IMR-90 (cell line): ENCODE data around the gene GRK5. TPM values are rescaled to one million over a fixed set of nuclear protein-coding genes. Genes with fewer than 3 reads are reported as not detected.

Experiments used
- ATAC-seq: fragments of 200-7000 bp; cut with Tn5 transposase; 2 replicates; pipeline ENCODE4 v1.9.1; 2020; ENCODE audit warnings: low read depth, mild to moderate bottlenecking, moderate library complexity
- BruUV-seq: library from RNA; stranded (reverse); fragments of 400-500 nt; replicated peaks from 2 replicates; lab custom pipeline; 2021; lab: Mats Ljungman, UMichigan
- CTCF ChIA-PET: fragments of 300-600 bp; formaldehyde crosslinking; extraction: SDS; loops from one replicate; lab custom pipeline; 2021; ENCODE audit warnings: antibody characterized with exemption; lab: Yijun Ruan, JAX
- POLR2A ChIA-PET: fragments of 300-600 bp; sonication (Branson Sonifier 250); formaldehyde crosslinking; loops from one replicate; lab custom pipeline; 2022; ENCODE audit warnings: antibody characterized with exemption; ENCODE audit not compliant: unreplicated experiment; lab: Charles Lee
- DNase-seq: peaks from one replicate; pipeline ENCODE4 v3.0.0; 2013
- H2AFZ ChIP-seq: replicated peaks from 2 replicates; pipeline ENCODE3; 2013; ENCODE audit warnings: low read length, mild to moderate bottlenecking; ENCODE audit not compliant: poor library complexity
- H2AK5ac ChIP-seq: 2 replicates; pipeline ENCODE4 v1.6.1; 2013; ENCODE audit warnings: low read depth, low read length, inconsistent platforms
- H2AK9ac ChIP-seq: replicated peaks from 2 replicates; pipeline ENCODE3; 2013; ENCODE audit warnings: mild to moderate bottlenecking, low read depth, low read length, moderate library complexity; ENCODE audit not compliant: poor library complexity
- H2BK120ac ChIP-seq: 2 replicates; pipeline ENCODE4 v1.6.1; 2013; ENCODE audit warnings: low read depth, low read length, inconsistent platforms
- H2BK15ac ChIP-seq: 3 replicates; pipeline ENCODE4 v1.6.1; 2013; ENCODE audit warnings: low read depth, low read length, inconsistent platforms
- H2BK20ac ChIP-seq: 2 replicates; pipeline ENCODE4 v1.6.1; 2013; ENCODE audit warnings: low read depth, mild to moderate bottlenecking, inconsistent platforms, low read length, moderate library complexity
- H2BK5ac ChIP-seq: 2 replicates; pipeline ENCODE4 v1.6.1; 2013; ENCODE audit warnings: mild to moderate bottlenecking, low read depth, low read length, inconsistent platforms; ENCODE audit not compliant: poor library complexity, severe bottlenecking
- H3K14ac ChIP-seq: replicated peaks from 2 replicates; pipeline ENCODE4 v1.6.1; 2013; ENCODE audit warnings: low read depth, low read length, inconsistent platforms
- H3K18ac ChIP-seq: 2 replicates; pipeline ENCODE4 v1.6.1; 2013; ENCODE audit warnings: low read depth, low read length, control low read depth
- H3K23ac ChIP-seq: 2 replicates; pipeline ENCODE4 v1.6.1; 2013; ENCODE audit warnings: low read depth, low read length, inconsistent platforms
- H3K27ac ChIP-seq: 2 replicates; pipeline ENCODE4 v1.5.1; 2013; ENCODE audit warnings: mild to moderate bottlenecking, control low read depth, low read length; ENCODE audit not compliant: insufficient read depth
- H3K27me3 ChIP-seq: 2 replicates; pipeline ENCODE4 v1.6.1; 2013; ENCODE audit warnings: low read length; ENCODE audit not compliant: control insufficient read depth, insufficient read depth
- H3K36me3 ChIP-seq: 2 replicates; pipeline ENCODE4 v1.6.1; 2013; ENCODE audit warnings: low read length, mixed read lengths; ENCODE audit not compliant: control insufficient read depth, insufficient read depth
- H3K4ac ChIP-seq: 2 replicates; pipeline ENCODE4 v1.6.1; 2013; ENCODE audit warnings: low read depth, low read length, inconsistent platforms
- H3K4me1 ChIP-seq: 2 replicates; pipeline ENCODE4 v1.6.1; 2013; ENCODE audit warnings: low read length, mixed read lengths; ENCODE audit not compliant: control insufficient read depth, insufficient read depth
- H3K4me2 ChIP-seq: 2 replicates; pipeline ENCODE4 v1.6.1; 2013; ENCODE audit warnings: low read depth, mild to moderate bottlenecking, control low read depth, low read length, moderate library complexity
- H3K4me3 ChIP-seq: 2 replicates; pipeline ENCODE4 v1.5.1; 2013; ENCODE audit warnings: low read depth, mild to moderate bottlenecking, control low read depth, low read length, moderate library complexity; ENCODE audit not compliant: insufficient read depth
- H3K56ac ChIP-seq: 2 replicates; pipeline ENCODE4 v1.6.1; 2013; ENCODE audit warnings: low read length, inconsistent platforms; ENCODE audit not compliant: insufficient read depth; ENCODE audit errors: extremely low read depth
- H3K79me1 ChIP-seq, 2 experiments: 2 replicates each; pipeline ENCODE4 v1.6.1; 2013; ENCODE audit warnings: low read length in 2 of 2, inconsistent platforms in 1 of 2, low read depth in 1 of 2
- H3K9ac ChIP-seq: 2 replicates; pipeline ENCODE4 v1.6.1; 2013; ENCODE audit warnings: low read depth, low read length, control low read depth
- H3K9me1 ChIP-seq: 2 replicates; pipeline ENCODE4 v1.6.1; 2013; ENCODE audit warnings: low read length, inconsistent platforms; ENCODE audit not compliant: insufficient read depth
- H3K9me3 ChIP-seq: 2 replicates; pipeline ENCODE4 v1.6.1; 2013; ENCODE audit warnings: low read length; ENCODE audit not compliant: control insufficient read depth, insufficient read depth
- H4K20me1 ChIP-seq: 2 replicates; pipeline ENCODE4 v1.6.1; 2013; ENCODE audit warnings: low read length, inconsistent platforms; ENCODE audit not compliant: insufficient read depth
- H4K5ac ChIP-seq: 2 replicates; pipeline ENCODE4 v1.6.1; 2013; ENCODE audit warnings: mild to moderate bottlenecking, low read depth, low read length, control low read depth
- H4K8ac ChIP-seq, 2 experiments: 2 replicates each; pipeline ENCODE4 v1.6.1; 2013; ENCODE audit warnings: low read depth in 2 of 2, low read length in 2 of 2, control low read depth in 1 of 2, inconsistent platforms in 1 of 2
- H4K91ac ChIP-seq: 2 replicates; pipeline ENCODE4 v1.6.1; 2013; ENCODE audit warnings: low read depth, low read length, inconsistent platforms; ENCODE audit not compliant: insufficient read depth
- CEBPB ChIP-seq: IDR thresholded peaks from 2 replicates; pipeline ENCODE4 v1.6.1; 2012; ENCODE audit warnings: low read depth, low read length, improper control_type of control experiment
- CTCF ChIP-seq: conservative IDR thresholded peaks from 2 replicates; pipeline ENCODE4 v1.5.1; 2012; ENCODE audit warnings: mild to moderate bottlenecking, low read depth, low read length, improper control_type of control experiment
- MAFK ChIP-seq: IDR thresholded peaks from 2 replicates; pipeline ENCODE4 v1.6.1; 2012; ENCODE audit warnings: low read depth, low read length, improper control_type of control experiment
- MXI1 ChIP-seq: IDR thresholded peaks from 2 replicates; pipeline ENCODE4 v1.6.1; 2012; ENCODE audit warnings: low read depth, mild to moderate bottlenecking, low read length, moderate library complexity, borderline replicate concordance
- RCOR1 ChIP-seq: IDR thresholded peaks from 2 replicates; pipeline ENCODE4 v1.6.1; 2012; ENCODE audit warnings: mild to moderate bottlenecking, low read length, improper control_type of control experiment; ENCODE audit not compliant: insufficient replicate concordance
- WGBS, 2 experiments: methylation state at CpG; one replicate each; pipeline versions ENCODE4 v1.1.5 to v1.1.7; 2013; ENCODE audit warnings: missing lambda C conversion rate in 2 of 2; ENCODE audit not compliant: insufficient read length in 1 of 2; ENCODE audit errors: extremely low coverage in 2 of 2; 5-methylcytosine and 5-hydroxymethylcytosine counted together
- dilution Hi-C: fragments of 300-500 bp; cut with HindIII; formaldehyde crosslinking; loops from one replicate; pipeline ENCODE4 v1.14.3; 2018; ENCODE audit warnings: low sequenced_read_pairs; ENCODE audit not compliant: unreplicated experiment
- in situ Hi-C: fragments of 300-500 bp; cut with MboI; formaldehyde crosslinking; loops from 3 replicates; pipeline ENCODE4 v1.14.3; 2019; ENCODE audit warnings: low sequenced_read_pairs, inconsistent platforms, mixed read lengths
- intact Hi-C: fragments of 100-400 bp; cut with micrococcal nuclease; formaldehyde crosslinking; loops from 2 replicates; pipeline ENCODE4 v1.10.0; 2022
- polyA plus RNA-seq, 3 experiments: library from polyadenylated mRNA; depleted of rRNA; stranded (reverse); fragments of >200 nt; gene quantifications; 2 replicates each; pipeline ENCODE4 v1.2.3, GENCODE V29; 2012; ENCODE audit warnings: low replicate concordance in 1 of 3
- total RNA-seq: library from RNA; depleted of rRNA; stranded (reverse); fragments of >200 nt; gene quantifications from 2 replicates; pipeline ENCODE4 v1.2.3, GENCODE V29; 2012
- TF ChIP-seq, protein P1 (sequence below): fragments of 150-350 bp; IDR thresholded peaks from 2 replicates; pipeline ENCODE4 v1.6.1; 2017; ENCODE audit warnings: mild to moderate bottlenecking, antibody characterized with exemption, low read length, low read depth
- TF ChIP-seq, protein P2 (sequence below): fragments of 150-350 bp; IDR thresholded peaks from 2 replicates; pipeline ENCODE4 v1.6.1; 2016; ENCODE audit warnings: low read depth, mild to moderate bottlenecking, low read length, moderate library complexity, borderline replicate concordance

The GRK5 gene
- total and polyA plus RNA-seq, 2 of the 4 experiments (the other 2 are of a cell fraction) = 12.9 to 16.3 TPM

DNA sequence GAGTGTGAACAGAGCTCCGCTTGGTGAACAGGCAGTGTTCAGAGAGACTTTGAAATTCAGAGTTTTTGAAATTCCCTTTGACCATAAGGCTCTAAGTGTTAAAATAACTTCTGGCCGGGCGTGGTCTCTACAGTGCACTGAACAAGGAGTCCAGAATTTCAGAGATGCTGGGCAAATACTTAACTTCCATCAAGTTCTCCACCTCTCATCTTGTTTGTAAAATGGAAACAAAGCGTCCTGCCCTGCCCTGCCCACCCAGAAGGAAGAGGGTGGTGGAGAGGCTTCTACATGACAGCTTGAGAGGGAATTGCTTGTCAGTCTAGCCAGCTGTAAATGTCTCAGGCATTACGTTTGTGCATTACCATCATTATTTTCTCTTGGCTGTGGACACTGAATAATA is 232.6 kb downstream of the GRK5 start:
- Histone ChIP-seq H3K79me1 (peaks cover 3 to 4% of the 10 kb centered on the region in 2 experiments; a peak in 2 of 4 replicates), H3K4me1 (peaks cover 5% of the 10 kb centered on the region; the same call in 1 of the 2 replicates), H3K27me3 (no peaks in the 10 kb centered on the region), H3K14ac (no peak overlapping the region), H3K36me3 (peaks cover 77% of the 10 kb centered on the region), H4K8ac (no peak overlapping the region), H3K9me3 (no peaks in the 10 kb centered on the region), H3K4me3 (no peak overlapping the region), H3K4me2 (no peak overlapping the region), H4K20me1 (peaks cover 4% of the 10 kb centered on the region), H3K9ac (no peak overlapping the region), H3K23ac (no peak overlapping the region), H3K18ac (no peak overlapping the region), H2AK5ac (no peak overlapping the region), H2BK5ac (no peak overlapping the region), H4K91ac (no peak overlapping the region), H2BK120ac (no peak overlapping the region), H2AK9ac (no peak overlapping the region), H3K56ac (no peak overlapping the region), H3K27ac (no peak overlapping the region), H2BK20ac (no peak overlapping the region), H2BK15ac (no peak overlapping the region), H2AFZ (no peak overlapping the region), H3K4ac (no peak overlapping the region), H4K5ac (no peak overlapping the region), H3K9me1 (peaks cover 13% of the 10 kb centered on the region; the same call in 1 of the 2 replicates)
- ChIA-PET CTCF (no interaction called here), POLR2A (no interaction called here)
- DNase-seq = no peak
- TF ChIP-seq, protein P1, sequence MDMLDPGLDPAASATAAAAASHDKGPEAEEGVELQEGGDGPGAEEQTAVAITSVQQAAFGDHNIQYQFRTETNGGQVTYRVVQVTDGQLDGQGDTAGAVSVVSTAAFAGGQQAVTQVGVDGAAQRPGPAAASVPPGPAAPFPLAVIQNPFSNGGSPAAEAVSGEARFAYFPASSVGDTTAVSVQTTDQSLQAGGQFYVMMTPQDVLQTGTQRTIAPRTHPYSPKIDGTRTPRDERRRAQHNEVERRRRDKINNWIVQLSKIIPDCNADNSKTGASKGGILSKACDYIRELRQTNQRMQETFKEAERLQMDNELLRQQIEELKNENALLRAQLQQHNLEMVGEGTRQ = no peak
- TF ChIP-seq RCOR1 (no peak), CEBPB (no peak), CTCF (no peak), MXI1 (no peak), MAFK (no peak)
- TF ChIP-seq, protein P2, sequence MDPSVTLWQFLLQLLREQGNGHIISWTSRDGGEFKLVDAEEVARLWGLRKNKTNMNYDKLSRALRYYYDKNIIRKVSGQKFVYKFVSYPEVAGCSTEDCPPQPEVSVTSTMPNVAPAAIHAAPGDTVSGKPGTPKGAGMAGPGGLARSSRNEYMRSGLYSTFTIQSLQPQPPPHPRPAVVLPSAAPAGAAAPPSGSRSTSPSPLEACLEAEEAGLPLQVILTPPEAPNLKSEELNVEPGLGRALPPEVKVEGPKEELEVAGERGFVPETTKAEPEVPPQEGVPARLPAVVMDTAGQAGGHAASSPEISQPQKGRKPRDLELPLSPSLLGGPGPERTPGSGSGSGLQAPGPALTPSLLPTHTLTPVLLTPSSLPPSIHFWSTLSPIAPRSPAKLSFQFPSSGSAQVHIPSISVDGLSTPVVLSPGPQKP = no peak
- dilution Hi-C loops (no loop called here), intact Hi-C loops (no loop called here), in situ Hi-C loops (no loop called here)
- WGBS, 2 experiments = 100% methylated on average over 1 of the region's 5 CpGs; no CpG with 5 or more reads in 1 of the 2 experiments
- no TSS peak for BruUV-seq
- ATAC-seq = no peak
